ENCODE data around the gene AFF1. TPM values are rescaled to one million over a fixed set of nuclear protein-coding genes. Genes with fewer than 3 reads are reported as not detected.
"Not testable (repeated sequence)": the region's sequence is repeated elsewhere in the genome, so short reads cannot be mapped to it uniquely, and the experiment has no call there.

Gene AFF1
- total RNA-seq, 1 donor from 2014 or later = 89.3 TPM

GRCh38 chr4:87133183-87133582 lies 198.4 kb downstream of the AFF1 start:
- Mint-ChIP-seq H3K4me3 (ENCODE audit: low read depth) (no peak overlapping the region), H3K36me3 (ENCODE audit: insufficient read depth) (peaks cover 53% of the 10 kb centered on the region), H3K4me1 (ENCODE audit: low read depth) (no peaks in the 10 kb centered on the region), H3K27ac (no peak overlapping the region), H3K9me3 (ENCODE audit: low read depth) (no peaks in the 10 kb centered on the region), H3K27me3 (no peaks in the 10 kb centered on the region)
- TF ChIP-seq, protein P1, sequence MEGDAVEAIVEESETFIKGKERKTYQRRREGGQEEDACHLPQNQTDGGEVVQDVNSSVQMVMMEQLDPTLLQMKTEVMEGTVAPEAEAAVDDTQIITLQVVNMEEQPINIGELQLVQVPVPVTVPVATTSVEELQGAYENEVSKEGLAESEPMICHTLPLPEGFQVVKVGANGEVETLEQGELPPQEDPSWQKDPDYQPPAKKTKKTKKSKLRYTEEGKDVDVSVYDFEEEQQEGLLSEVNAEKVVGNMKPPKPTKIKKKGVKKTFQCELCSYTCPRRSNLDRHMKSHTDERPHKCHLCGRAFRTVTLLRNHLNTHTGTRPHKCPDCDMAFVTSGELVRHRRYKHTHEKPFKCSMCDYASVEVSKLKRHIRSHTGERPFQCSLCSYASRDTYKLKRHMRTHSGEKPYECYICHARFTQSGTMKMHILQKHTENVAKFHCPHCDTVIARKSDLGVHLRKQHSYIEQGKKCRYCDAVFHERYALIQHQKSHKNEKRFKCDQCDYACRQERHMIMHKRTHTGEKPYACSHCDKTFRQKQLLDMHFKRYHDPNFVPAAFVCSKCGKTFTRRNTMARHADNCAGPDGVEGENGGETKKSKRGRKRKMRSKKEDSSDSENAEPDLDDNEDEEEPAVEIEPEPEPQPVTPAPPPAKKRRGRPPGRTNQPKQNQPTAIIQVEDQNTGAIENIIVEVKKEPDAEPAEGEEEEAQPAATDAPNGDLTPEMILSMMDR (IDR thresholded peaks at IDR 0.05; ENCODE audit: unreplicated experiment) = no peak
- DNase-seq (ENCODE audit: low spot score, unreplicated experiment) = no peak

DNA sequence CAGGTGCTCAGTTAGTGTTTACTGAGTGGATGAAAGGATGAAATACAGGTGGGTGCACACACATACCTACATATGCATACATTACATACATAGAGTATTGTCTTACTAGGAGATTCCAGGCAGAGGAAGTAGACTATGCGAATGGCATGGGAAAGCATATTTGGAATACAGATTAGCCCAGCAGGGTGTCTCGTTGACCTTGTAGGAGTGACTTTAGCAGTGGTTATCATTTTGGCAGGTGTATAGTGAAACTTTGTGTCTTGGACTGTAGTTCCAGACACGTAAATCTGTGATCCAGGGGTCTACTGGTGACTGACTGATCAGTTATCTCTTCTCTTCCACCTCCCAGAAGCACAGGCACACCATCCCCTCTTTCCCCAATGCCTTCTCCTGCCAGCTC lies 199.3 kb downstream of the AFF1 start:
- Mint-ChIP-seq H3K4me3 (ENCODE audit: low read depth) (no peak overlapping the region), H3K27ac (no peak overlapping the region), H3K36me3 (ENCODE audit: insufficient read depth) (peaks cover 49% of the 10 kb centered on the region), H3K27me3 (no peaks in the 10 kb centered on the region), H3K4me1 (ENCODE audit: low read depth) (no peaks in the 10 kb centered on the region), H3K9me3 (ENCODE audit: low read depth) (no peaks in the 10 kb centered on the region)
- TF ChIP-seq, protein P1 (IDR thresholded peaks at IDR 0.05; ENCODE audit: unreplicated experiment) = no peak
- DNase-seq (ENCODE audit: low spot score, unreplicated experiment) = no peak

- TF ChIP-seq, protein P1 (IDR thresholded peaks at IDR 0.05; ENCODE audit: unreplicated experiment) = no peak
- Mint-ChIP-seq H3K27me3 (no peaks in the 10 kb centered on the region), H3K36me3 (ENCODE audit: insufficient read depth) (peaks cover 27% of the 10 kb centered on the region), H3K4me3 (ENCODE audit: low read depth) (no peak overlapping the region), H3K4me1 (ENCODE audit: low read depth) (peaks cover 2% of the 10 kb centered on the region), H3K9me3 (ENCODE audit: low read depth) (peaks cover 3% of the 10 kb centered on the region), H3K27ac (peak overlapping the region; percentile 12)
- no peak for DNase-seq (ENCODE audit: low spot score, unreplicated experiment)
Observed at GRCh38 chr4:87141428-87141827, 206.6 kb downstream of the AFF1 start.

DNA sequence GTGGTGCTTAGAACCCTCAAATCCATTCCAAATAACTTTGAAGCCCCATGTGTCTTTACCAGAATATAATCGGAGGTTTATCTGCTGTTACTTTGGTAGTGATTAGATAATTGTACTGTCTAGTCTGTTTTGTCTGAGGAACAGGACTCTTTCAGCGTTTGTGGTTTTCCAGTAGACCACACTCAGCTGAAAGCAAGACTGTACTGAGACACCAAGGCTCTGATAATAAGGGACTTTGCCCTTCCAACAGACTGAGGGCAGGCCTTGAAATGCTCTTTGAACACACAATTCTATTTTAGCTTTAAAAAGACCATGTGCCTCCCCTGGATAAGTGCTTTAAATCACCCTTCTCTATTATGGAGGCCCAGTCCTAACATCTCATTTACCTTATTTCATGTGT lies 209.5 kb downstream of the AFF1 start:
- Mint-ChIP-seq H3K9me3 (ENCODE audit: low read depth) (peaks cover 3% of the 10 kb centered on the region), H3K4me1 (ENCODE audit: low read depth) (peaks cover 3% of the 10 kb centered on the region), H3K36me3 (ENCODE audit: insufficient read depth) (peaks cover 24% of the 10 kb centered on the region), H3K27me3 (no peaks in the 10 kb centered on the region), H3K4me3 (ENCODE audit: low read depth) (no peak overlapping the region), H3K27ac (no peak overlapping the region)
- no peak for DNase-seq (ENCODE audit: low spot score, unreplicated experiment)
- TF ChIP-seq, protein P1 (IDR thresholded peaks at IDR 0.05; ENCODE audit: unreplicated experiment) = no peak

DNA sequence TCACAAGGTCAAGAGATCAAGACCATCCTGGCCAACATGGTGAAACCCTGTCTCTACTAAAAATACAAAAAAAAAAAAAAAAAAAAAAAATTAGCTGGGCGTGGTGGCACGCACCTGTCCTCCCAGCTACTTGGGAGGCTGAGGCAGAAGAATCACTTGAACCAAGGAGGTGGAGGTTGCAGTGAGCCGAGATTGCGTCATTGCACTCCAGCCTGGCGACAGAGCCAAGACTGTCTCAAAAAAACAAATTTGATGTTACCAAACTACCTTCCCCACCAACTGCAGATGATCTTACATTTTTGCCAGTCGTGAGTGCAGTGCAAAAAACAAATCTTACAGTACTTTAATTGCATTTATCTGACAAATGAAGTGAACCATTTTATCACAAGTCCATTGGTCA lies 211.1 kb downstream of the AFF1 start:
- not testable (repeated sequence) for H3K4me3 Mint-ChIP-seq (ENCODE audit: low read depth); H3K4me1 Mint-ChIP-seq (ENCODE audit: low read depth); H3K27ac Mint-ChIP-seq; DNase-seq (ENCODE audit: low spot score, unreplicated experiment); H3K9me3 Mint-ChIP-seq (ENCODE audit: low read depth); H3K27me3 Mint-ChIP-seq
- H3K36me3 Mint-ChIP-seq (ENCODE audit: insufficient read depth) = peaks cover 24% of the 10 kb centered on the region

DNA sequence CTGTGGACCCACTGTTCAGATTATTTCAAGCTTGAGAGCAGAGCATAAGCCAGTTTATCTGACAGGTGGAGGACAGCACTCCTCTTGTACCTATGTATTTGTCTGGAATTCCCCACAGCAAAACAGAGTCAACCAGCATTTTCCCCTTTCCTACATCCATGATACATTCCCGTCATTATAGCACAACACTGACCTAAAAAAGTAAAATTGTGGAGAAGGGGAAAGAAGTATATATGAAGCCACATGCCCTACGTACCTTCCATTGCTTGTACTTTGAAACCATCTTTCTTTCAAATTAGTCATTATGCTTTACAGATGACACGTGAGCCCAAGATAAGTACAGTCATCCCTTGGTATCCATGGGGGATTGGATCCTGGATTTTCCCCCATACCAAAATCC lies 212.3 kb downstream of the AFF1 start:
- Mint-ChIP-seq H3K9me3 (ENCODE audit: low read depth) (peaks cover 3% of the 10 kb centered on the region), H3K27me3 (no peaks in the 10 kb centered on the region), H3K36me3 (ENCODE audit: insufficient read depth) (peaks cover 19% of the 10 kb centered on the region), H3K4me1 (ENCODE audit: low read depth) (peaks cover 3% of the 10 kb centered on the region), H3K4me3 (ENCODE audit: low read depth) (no peak overlapping the region), H3K27ac (no peak overlapping the region)
- DNase-seq (ENCODE audit: low spot score, unreplicated experiment) = no peak
- TF ChIP-seq, protein P1 (IDR thresholded peaks at IDR 0.05; ENCODE audit: unreplicated experiment) = no peak

All from progenitor cell of endocrine pancreas (in vitro differentiated cells).